GM12892 (cell line): ENCODE measurements around the gene TTC22.

Experiments
- POLR2A ChIP-seq: IDR thresholded peaks from 2 replicates; pipeline ENCODE4 v1.6.1; 2011; ENCODE audit warnings: low read depth, low read length, control low read depth
- POLR2AphosphoS5 ChIP-seq: IDR thresholded peaks from 2 replicates; pipeline ENCODE4 v1.6.1; 2011; ENCODE audit warnings: low read depth, low read length, control low read depth
- TAF1 ChIP-seq: IDR thresholded peaks from 2 replicates; pipeline ENCODE4 v1.6.1; 2011; ENCODE audit warnings: low read depth, mild to moderate bottlenecking, control low read depth, low read length, borderline replicate concordance

DNA sequence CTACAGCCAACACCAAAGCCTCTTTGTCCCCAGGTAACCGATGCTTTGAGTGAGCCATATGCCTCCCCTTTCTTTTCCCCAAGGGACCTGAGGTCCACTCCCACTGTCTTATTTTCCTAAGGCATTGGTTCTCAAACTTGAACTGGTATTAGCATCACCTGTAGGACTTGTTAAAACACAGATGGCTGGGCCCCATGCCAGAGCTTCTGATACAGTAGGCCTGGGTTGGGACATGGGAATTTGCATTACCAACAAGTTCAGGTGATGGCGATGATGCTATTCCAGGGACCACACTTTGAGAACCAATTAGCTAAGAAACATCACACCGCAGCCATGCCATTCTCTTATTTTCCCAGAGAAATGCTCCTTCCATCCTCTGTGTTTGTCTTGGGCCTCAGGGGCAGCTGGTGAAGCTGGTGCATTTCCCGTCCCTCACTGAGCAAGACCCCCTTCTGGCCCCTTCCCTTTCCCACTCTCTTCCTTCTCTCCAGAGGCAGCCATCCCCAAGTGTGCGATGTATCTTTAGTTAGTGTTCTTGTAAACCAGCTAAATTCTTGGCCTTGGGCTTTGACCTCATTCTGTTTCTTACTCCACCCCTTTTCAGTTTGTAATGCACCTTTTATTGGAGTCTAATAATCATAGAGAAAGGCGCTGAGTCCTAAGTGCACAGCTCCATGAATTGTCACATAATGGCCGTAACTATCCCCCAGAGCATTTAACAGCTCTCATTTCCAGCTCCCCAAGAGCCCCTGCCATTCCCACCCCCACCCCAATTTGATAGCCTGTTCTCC is 14.2 kb upstream of the TTC22 start:
- TF ChIP-seq POLR2A (no peak), POLR2AphosphoS5 (no peak), TAF1 (no peak)
